Erythroblast (primary cell): ENCODE measurements around the gene CNOT1.

Experiments used
- GATA1 ChIP-seq: IDR thresholded peaks from 2 replicates; pipeline ENCODE4 v1.6.1; 2011; ENCODE audit warnings: low read depth, mild to moderate bottlenecking, control low read depth, low read length, moderate library complexity
- POLR2A ChIP-seq: IDR thresholded peaks from 2 replicates; pipeline ENCODE4 v1.6.1; 2011; ENCODE audit warnings: mild to moderate bottlenecking, low read length

- no peak for TF ChIP-seq POLR2A
- no peak for TF ChIP-seq GATA1
Observed at GRCh38 chr16:58532414-58532813, 97.2 kb downstream of the CNOT1 start.
